A549 (cell line): ENCODE results near the gene KCNMA1. TPM values are rescaled to one million over a fixed set of nuclear protein-coding genes. Genes with fewer than 3 reads are reported as not detected.

Experiments
- ATAC-seq, 2 experiments: fragments of 200-7000 bp in 1 of 2; fragments of >200 bp in 1 of 2; cut with Nextera tagmentation in 1 of 2; cut with Tn5 transposase in 1 of 2; 3 replicates each; pipeline versions ENCODE4 v1.8.0 to v1.9.1; 2018 to 2020; ENCODE audit warnings: mild to moderate bottlenecking in 1 of 2, moderate library complexity in 1 of 2
- CTCF ChIA-PET: fragments of 300-600 bp; sonication (Branson Sonifier 250); formaldehyde crosslinking; extraction: SDS; loops from one replicate; lab custom pipeline; 2021; ENCODE audit warnings: antibody characterized with exemption, inconsistent platforms; lab: Yijun Ruan, JAX
- POLR2A ChIA-PET: fragments of 350-600 bp; formaldehyde crosslinking; extraction: SDS; loops from one replicate; lab custom pipeline; 2021; ENCODE audit warnings: antibody characterized with exemption, inconsistent platforms; lab: Yijun Ruan, JAX
- DNase-seq, 2 experiments: peaks; one replicate each; pipeline versions ENCODE4 v3.0.0 to v3.0.0-alpha.2; 2011 to 2016; ENCODE audit warnings: low read depth in 1 of 2, low spot score in 1 of 2
- FAIRE-seq: peaks from 2 replicates; lab custom pipeline; 2011; peaks lifted over from hg19 to GRCh38; lab: Jason Lieb, UNC
- H3K27ac ChIP-seq, 2 experiments: fragments of >200 bp; sonication (Bioruptor Twin); formaldehyde crosslinking; 3 replicates each; pipeline ENCODE4 v1.5.1; 2016 to 2017
- H3K4me1 ChIP-seq: fragments of >200 bp; sonication (Bioruptor Twin); formaldehyde crosslinking; 3 replicates; pipeline ENCODE4 v1.6.1; 2016
- H3K4me2 ChIP-seq: fragments of >200 bp; sonication (Bioruptor Twin); formaldehyde crosslinking; 3 replicates; pipeline ENCODE4 v1.6.1; 2016
- H3K4me3 ChIP-seq: fragments of >200 bp; sonication (Bioruptor Twin); formaldehyde crosslinking; 3 replicates; pipeline ENCODE4 v1.5.1; 2016
- H3K9me3 ChIP-seq: fragments of >200 bp; sonication (Bioruptor Twin); formaldehyde crosslinking; 3 replicates; pipeline ENCODE4 v1.6.1; 2016
- ATOH8 ChIP-seq: fragments of 250-450 bp; sonication (Bioruptor Pico); IDR thresholded peaks from 2 replicates; pipeline ENCODE4 v1.5.0; 2020; ENCODE audit warnings: low read depth, mild to moderate bottlenecking, moderate library complexity
- CBX8 ChIP-seq: fragments of 200-600 bp; sonication (generic); IDR thresholded peaks from 2 replicates; pipeline ENCODE4 v1.6.1; 2016
- CEBPB ChIP-seq, 2 experiments: fragments of >200 bp in 1 of 2; sonication (Bioruptor Twin) in 1 of 2; formaldehyde crosslinking in 1 of 2; IDR thresholded peaks; 2 replicates each; pipeline ENCODE4 v1.6.1; 2012 to 2016
- E2F6 ChIP-seq: IDR thresholded peaks from 2 replicates; pipeline ENCODE4 v1.6.1; 2012; ENCODE audit warnings: low read depth, borderline replicate concordance
- EHF ChIP-seq: fragments of 250-450 bp; sonication (Bioruptor Pico); IDR thresholded peaks from 2 replicates; pipeline ENCODE4 v1.5.0; 2020; ENCODE audit warnings: mild to moderate bottlenecking
- EP300 ChIP-seq, 2 experiments: fragments of >200 bp; sonication (Bioruptor Twin); formaldehyde crosslinking; IDR thresholded peaks; 2 replicates in 1 of 2; 3 replicates in 1 of 2; pipeline ENCODE4 v1.6.1; 2016 to 2017
- FOSB ChIP-seq: fragments of 250-450 bp; sonication (Bioruptor Pico); IDR thresholded peaks from 2 replicates; pipeline ENCODE4 v1.5.0; 2020; ENCODE audit warnings: mild to moderate bottlenecking, moderate library complexity
- FOSL2 ChIP-seq, 2 experiments: fragments of 450-650 bp in 1 of 2; fragments of >200 bp in 1 of 2; sonication (Bioruptor Twin) in 1 of 2; formaldehyde crosslinking; IDR thresholded peaks; 2 replicates each; pipeline versions ENCODE4 v1.5.0 to v1.6.1; 2016 to 2020; ENCODE audit warnings: mild to moderate bottlenecking in 1 of 2, moderate library complexity in 1 of 2
- FOXS1 ChIP-seq: fragments of 250-450 bp; sonication (Bioruptor Pico); IDR thresholded peaks from 2 replicates; pipeline ENCODE4 v1.5.0; 2020; ENCODE audit warnings: mild to moderate bottlenecking, moderate library complexity
- HDAC2 ChIP-seq: fragments of 200-600 bp; sonication (generic); IDR thresholded peaks from 2 replicates; pipeline ENCODE4 v1.6.1; 2016
- HMGXB4 ChIP-seq: fragments of 250-450 bp; sonication (Bioruptor Pico); IDR thresholded peaks from 2 replicates; pipeline ENCODE4 v1.5.0; 2021; ENCODE audit warnings: mild to moderate bottlenecking, moderate library complexity, borderline replicate concordance
- HOXA7 ChIP-seq: fragments of 250-450 bp; sonication (Bioruptor Pico); IDR thresholded peaks from 2 replicates; pipeline ENCODE4 v1.5.0; 2020; ENCODE audit warnings: mild to moderate bottlenecking, moderate library complexity
- HOXB13 ChIP-seq: fragments of 250-450 bp; sonication (Bioruptor Pico); IDR thresholded peaks from 2 replicates; pipeline ENCODE4 v1.5.0; 2020; ENCODE audit warnings: low read depth, mild to moderate bottlenecking, moderate library complexity
- MAFK ChIP-seq: fragments of 450-650 bp; IDR thresholded peaks from 2 replicates; pipeline ENCODE4 v1.6.1; 2014; ENCODE audit not compliant: partially characterized antibody
- MAX ChIP-seq: IDR thresholded peaks from 2 replicates; pipeline ENCODE4 v1.6.1; 2012
- MYC ChIP-seq: IDR thresholded peaks from 2 replicates; pipeline ENCODE4 v1.6.1; 2012; ENCODE audit warnings: mild to moderate bottlenecking, inconsistent platforms, low read length, improper control_type of control experiment, borderline replicate concordance
- NPAS2 ChIP-seq: fragments of 250-450 bp; sonication (Bioruptor Pico); IDR thresholded peaks from 2 replicates; pipeline ENCODE4 v1.8.0; 2022; ENCODE audit warnings: mild to moderate bottlenecking, moderate library complexity, borderline replicate concordance
- NR3C1 ChIP-seq: fragments of >200 bp; sonication (Bioruptor Twin); formaldehyde crosslinking; IDR thresholded peaks from 3 replicates; pipeline ENCODE4 v1.6.1; 2017
- PBX3 ChIP-seq: IDR thresholded peaks from 2 replicates; pipeline ENCODE4 v1.6.1; 2012
- POLR2AphosphoS2 ChIP-seq: conservative IDR thresholded peaks from 2 replicates; pipeline ENCODE4 v1.6.1; 2012; ENCODE audit warnings: low read length, improper control_type of control experiment, inconsistent platforms
- RCOR1 ChIP-seq: fragments of 150-350 bp; IDR thresholded peaks from 2 replicates; pipeline ENCODE4 v1.6.1; 2014; ENCODE audit warnings: antibody characterized with exemption, low read length, low read depth
- REST ChIP-seq: fragments of 200-600 bp; sonication (generic); IDR thresholded peaks from 2 replicates; pipeline ENCODE4 v1.6.1; 2016; ENCODE audit warnings: antibody characterized with exemption, mild to moderate bottlenecking, moderate library complexity
- SMC3 ChIP-seq: fragments of >200 bp; sonication (Bioruptor Twin); formaldehyde crosslinking; IDR thresholded peaks from 3 replicates; pipeline ENCODE4 v1.6.1; 2018; ENCODE audit warnings: inconsistent platforms
- ZFP36 ChIP-seq: fragments of 450-650 bp; IDR thresholded peaks from 2 replicates; pipeline ENCODE4 v1.6.1; 2014; ENCODE audit warnings: borderline replicate concordance; ENCODE audit not compliant: partially characterized antibody
- ZSCAN20 ChIP-seq: fragments of 250-450 bp; sonication (Bioruptor Pico); IDR thresholded peaks from 2 replicates; pipeline ENCODE4 v1.8.0; 2022; ENCODE audit warnings: mild to moderate bottlenecking, moderate library complexity
- WGBS: methylation state at CpG from one replicate; pipeline ENCODE4 v1.1.6; 2017; ENCODE audit errors: missing lambda C conversion rate; 5-methylcytosine and 5-hydroxymethylcytosine counted together
- polyA plus RNA-seq, 4 experiments: library from polyadenylated mRNA; depleted of rRNA in 3 of 4; stranded (reverse); fragments of >200 nt; fragmentation: RNase III in 1 of 4; extraction: RNeasy Plus Mini Kit Qiagen cat#74134 plus additional on column Dnase treatment in 1 of 4; gene quantifications; 2 replicates in 3 of 4; 3 replicates in 1 of 4; pipeline ENCODE4 v1.2.3, GENCODE V29; 2011 to 2017

KCNMA1 gene
- polyA plus RNA-seq, 2 of the 4 experiments (the other 2 are of a cell fraction), result 14.9 to 30.6 TPM

- POLR2A ChIA-PET, result no interaction called here
- Histone ChIP-seq H3K4me3 (no peak overlapping the region), H3K9me3 (no peaks in the 10 kb centered on the region), H3K4me2 (no peak overlapping the region), H3K4me1 (peaks cover 10% of the 10 kb centered on the region; the same call in 1 of the 3 replicates), H3K27ac (no peak overlapping the region)
- WGBS, result 69% methylated on average over 3 of the region's 3 CpGs
- no peak for ATAC-seq
- no peak for FAIRE-seq
- CTCF ChIA-PET, result interaction anchor here (1.5 to 3.3 kb wide), 2 partner anchors 10 to 31 kb away, joined by 4 to 16 read pairs; no protein-coding TSS in a partner anchor
- no peak for DNase-seq
- TF ChIP-seq EHF (CRISPR knock-in tag) (no peak), REST (peak; percentile 59; the same call in 1 of the 2 replicates), MAX (no peak), POLR2AphosphoS2 (no peak), NPAS2 (CRISPR knock-in tag) (no peak), HOXA7 (CRISPR knock-in tag) (no peak), CBX8 (no peak)
Observed at GRCh38 chr10:77680065-77680464, 42.5 kb upstream of the KCNMA1 start.

- DNase-seq, result no peak
- ATAC-seq, result no peak
- ChIA-PET POLR2A (no interaction called here), CTCF (no interaction called here)
- TF ChIP-seq HDAC2, result no peak
- no peak for TF ChIP-seq FOXS1 (CRISPR knock-in tag)
- no peak for TF ChIP-seq HMGXB4 (CRISPR knock-in tag)
- TF ChIP-seq CBX8, result no peak
- TF ChIP-seq E2F6, result no peak
- no peak for TF ChIP-seq MAFK
- TF ChIP-seq ZSCAN20 (CRISPR knock-in tag), result no peak
- Histone ChIP-seq H3K4me3 (no peak overlapping the region), H3K9me3 (no peaks in the 10 kb centered on the region), H3K27ac (no peak overlapping the region), H3K4me2 (no peak overlapping the region), H3K4me1 (peaks cover 10% of the 10 kb centered on the region; the same call in 1 of the 3 replicates)
- WGBS, result 35% methylated on average over 5 of the region's 5 CpGs
- FAIRE-seq, result no peak
Observed at GRCh38 chr10:77679217-77679616, 41.6 kb upstream of the KCNMA1 start.

- ChIA-PET CTCF (interaction anchor here (0.6 to 1.2 kb wide), 2 partner anchors 9 to 125 kb away, joined by 3 read pairs; no protein-coding TSS in a partner anchor), POLR2A (no interaction called here)
- H3K4me1 ChIP-seq, result peaks cover 7% of the 10 kb centered on the region; the same call in 1 of the 3 replicates
- no peak overlapping the region for H3K4me2 ChIP-seq
- H3K9me3 ChIP-seq, result no peaks in the 10 kb centered on the region
- no peak for FAIRE-seq
- H3K4me3 ChIP-seq, result no peak overlapping the region
- 40% methylated on average over 3 of the region's 3 CpGs for WGBS
- no peak overlapping the region for H3K27ac ChIP-seq
- no peak for DNase-seq
- ATAC-seq, result no peak; a peak in 1 of 6 replicates
- TF ChIP-seq ZSCAN20 (CRISPR knock-in tag) (no peak), RCOR1 (no peak), SMC3 (no peak), ZFP36 (no peak), HOXB13 (CRISPR knock-in tag) (no peak), MYC (no peak), CEBPB (IDR thresholded peaks at IDR 0.05) (no peak), FOSL2 (IDR thresholded peaks at IDR 0.05) (no peak), FOSL2 (CRISPR knock-in tag; IDR thresholded peaks at IDR 0.05) (no peak), HDAC2 (no peak), CBX8 (no peak), PBX3 (no peak), E2F6 (no peak), EP300 (IDR thresholded peaks at IDR 0.05) (no peak), FOSB (CRISPR knock-in tag) (no peak), ATOH8 (CRISPR knock-in tag) (no peak), NR3C1 (no peak)
Observed at GRCh38 chr10:77678146-77678545, 40.5 kb upstream of the KCNMA1 start.
